ENCODE data around the gene WDR26.
"Not testable (repeated sequence)": the region's sequence is repeated elsewhere in the genome, so short reads cannot be mapped to it uniquely, and the experiment has no call there.

WDR26 gene

GRCh38 chr1:224433701-224434672, 610 bp downstream of the WDR26 start:
- DNase-seq = peak; percentile 42

DNA sequence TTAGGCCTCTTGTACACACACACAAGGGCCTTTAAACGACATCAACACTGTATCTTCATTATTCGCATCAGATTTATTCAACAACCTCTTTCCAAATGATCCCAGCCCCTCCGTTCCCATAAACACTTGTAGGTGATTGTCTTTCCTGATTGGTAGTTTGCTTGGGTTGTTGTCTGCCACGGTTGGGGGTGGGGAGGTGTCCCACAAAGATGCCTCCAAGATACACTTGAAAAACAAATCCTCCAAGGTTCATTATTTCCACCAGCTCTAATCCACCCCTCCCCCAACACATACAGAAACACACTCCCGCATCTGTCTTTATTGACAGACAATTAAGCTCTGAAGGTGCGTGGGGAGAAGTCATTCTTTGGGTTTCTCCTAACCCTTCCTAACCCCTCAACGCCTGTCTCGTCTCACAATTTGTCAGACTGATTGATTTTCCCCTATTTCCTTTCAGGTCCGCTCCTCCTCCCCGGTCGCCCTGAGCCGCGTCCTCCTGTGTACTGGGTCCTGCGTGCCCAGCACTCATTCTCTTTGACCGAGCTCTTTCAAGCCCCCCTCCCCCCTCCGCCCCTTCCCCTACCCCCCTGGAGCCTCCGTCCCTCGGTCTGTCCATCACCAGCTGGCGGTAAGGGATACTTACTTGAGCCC, 1.4 kb downstream of the WDR26 start:
- peak; percentile 17 for DNase-seq

DNA sequence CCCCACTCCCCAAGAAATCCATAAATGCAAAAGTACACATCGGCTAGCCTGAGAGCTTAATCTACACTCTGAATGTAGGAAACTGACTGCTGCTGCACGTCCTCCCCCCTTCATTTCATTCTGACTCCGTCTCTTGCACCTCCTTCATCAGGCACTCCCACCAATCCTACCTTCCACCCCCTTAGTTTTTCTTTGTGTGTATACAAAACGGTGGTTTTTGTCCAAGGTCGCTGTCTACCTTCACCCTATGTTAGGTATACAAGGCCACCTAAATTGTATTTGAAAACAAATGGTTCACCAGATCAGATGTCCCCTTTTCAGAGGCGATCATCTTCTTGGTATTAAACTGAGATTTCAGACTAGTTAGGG, 1.9 kb downstream of the WDR26 start:
- DNase-seq = no peak

GRCh38 chr1:224432146-224432545, 2.5 kb downstream of the WDR26 start:
- DNase-seq = no peak

DNA sequence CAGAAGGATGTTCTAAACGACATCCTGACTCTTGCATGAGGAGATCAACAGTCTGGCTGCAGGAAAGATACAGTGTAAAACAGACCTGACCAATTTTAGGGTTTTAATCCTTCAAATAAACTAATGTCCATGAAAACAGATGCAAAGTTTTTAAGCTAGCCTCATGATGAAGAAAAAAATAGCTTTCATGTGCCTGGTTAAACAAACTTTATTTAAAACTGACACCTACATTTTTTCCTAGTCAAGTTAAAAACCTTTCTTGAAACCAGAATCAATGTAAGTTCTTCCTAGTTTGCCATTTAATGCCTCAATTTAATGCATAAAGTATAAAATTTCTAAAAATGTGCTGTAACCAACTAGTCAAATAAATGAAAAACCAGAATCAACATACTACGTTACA, 2.9 kb downstream of the WDR26 start:
- no peak for DNase-seq

GRCh38 chr1:224430511-224431113, 4.0 kb downstream of the WDR26 start:
- DNase-seq = no peak

DNA sequence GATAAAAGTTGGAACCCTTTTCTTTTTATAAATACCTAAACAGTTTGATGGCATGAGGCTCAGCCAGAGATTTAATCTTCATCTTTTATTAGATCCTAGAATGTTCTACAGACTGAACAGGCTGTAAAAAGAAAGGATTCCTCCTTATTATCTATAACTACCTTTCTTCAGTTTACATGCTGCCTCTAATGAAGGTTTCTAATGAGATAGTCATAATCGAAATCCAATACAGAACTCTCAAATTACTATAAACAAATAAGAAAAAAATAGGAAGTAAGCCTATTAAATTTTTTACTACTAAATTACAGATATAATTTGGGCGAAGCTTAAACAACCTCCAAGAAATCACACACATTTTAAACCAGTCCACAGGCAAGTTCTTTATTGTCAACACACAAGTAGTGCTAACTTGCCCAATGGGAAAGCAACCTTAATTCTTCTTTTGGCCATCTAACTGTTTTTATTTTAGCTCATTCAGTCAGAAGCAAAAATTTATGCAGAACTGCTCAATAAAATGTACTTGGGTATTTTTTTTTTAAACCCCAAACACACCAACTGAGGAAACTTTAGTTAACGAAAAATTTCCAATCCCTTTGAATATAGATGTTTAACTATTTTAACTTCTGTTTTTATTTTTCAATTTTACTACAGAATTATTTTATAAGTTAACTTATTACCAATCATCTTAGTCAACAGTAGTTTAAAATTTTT, 4.8 kb downstream of the WDR26 start:
- no peak for DNase-seq

DNA sequence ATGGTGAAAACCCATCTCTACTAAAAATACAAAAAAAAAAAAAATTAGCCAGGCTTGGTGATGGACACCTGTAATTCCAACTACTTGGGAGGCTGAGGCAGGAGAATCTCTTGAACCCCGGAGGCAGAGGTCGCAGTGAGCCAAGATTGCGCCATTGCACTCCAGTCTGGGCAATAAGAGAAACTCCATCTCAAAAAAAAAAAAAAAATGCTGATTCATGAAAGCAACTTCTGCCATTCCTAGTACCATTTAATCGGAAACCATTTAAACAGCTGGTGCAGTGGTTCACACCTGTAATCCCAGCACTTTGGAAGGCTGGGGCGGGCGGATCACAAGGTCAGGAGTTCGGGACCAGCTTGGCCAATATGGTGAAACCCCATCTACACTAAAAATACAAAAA, 5.9 kb downstream of the WDR26 start:
- DNase-seq = not testable (repeated sequence)

GRCh38 chr1:224427346-224427745, 7.3 kb downstream of the WDR26 start:
- DNase-seq = no peak

DNA sequence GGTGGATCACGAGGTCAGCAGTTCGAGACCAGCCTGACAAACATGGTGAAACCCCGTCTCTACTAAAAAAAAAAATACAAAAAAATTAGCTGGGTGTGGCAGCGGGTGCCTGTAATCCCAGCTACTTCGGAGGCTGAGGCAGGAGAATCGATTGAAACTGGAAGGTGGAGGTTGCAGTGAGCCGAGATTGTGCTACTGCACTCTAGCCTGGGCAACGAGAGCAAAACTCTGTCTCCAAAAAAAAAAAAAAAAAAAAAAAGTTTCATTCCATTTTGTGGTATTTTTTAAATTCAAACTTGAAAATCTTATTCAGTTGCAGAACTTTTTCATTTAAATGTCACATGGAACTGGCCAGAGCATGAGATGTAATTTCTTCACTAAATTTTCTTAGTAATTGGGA, 7.7 kb downstream of the WDR26 start:
- DNase-seq = not testable (repeated sequence)

GRCh38 chr1:224425279-224425884, 9.2 kb downstream of the WDR26 start:
- no peak for DNase-seq

- no peak for DNase-seq
Observed at GRCh38 chr1:224420106-224420505, 14.5 kb downstream of the WDR26 start.

DNA sequence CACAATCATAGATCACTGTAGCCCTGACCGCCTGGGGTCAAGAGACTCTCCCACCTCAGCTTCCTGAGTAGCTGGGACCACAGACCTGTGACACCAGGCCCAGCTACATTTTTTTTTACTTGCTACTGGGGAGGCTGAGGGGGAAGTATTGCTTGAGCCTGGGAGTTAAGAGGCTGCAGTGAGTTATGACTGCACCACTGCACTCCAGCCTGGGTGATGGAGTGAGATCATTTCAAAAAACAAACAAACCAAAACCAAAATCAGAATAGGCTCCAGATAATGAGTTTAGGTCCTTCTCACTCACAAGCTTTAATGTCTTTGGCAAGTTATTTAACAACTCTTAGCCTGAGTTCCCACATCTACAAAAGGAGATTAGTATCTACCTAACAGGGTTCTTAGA, 22.8 kb downstream of the WDR26 start:
- DNase-seq = no peak

DNA sequence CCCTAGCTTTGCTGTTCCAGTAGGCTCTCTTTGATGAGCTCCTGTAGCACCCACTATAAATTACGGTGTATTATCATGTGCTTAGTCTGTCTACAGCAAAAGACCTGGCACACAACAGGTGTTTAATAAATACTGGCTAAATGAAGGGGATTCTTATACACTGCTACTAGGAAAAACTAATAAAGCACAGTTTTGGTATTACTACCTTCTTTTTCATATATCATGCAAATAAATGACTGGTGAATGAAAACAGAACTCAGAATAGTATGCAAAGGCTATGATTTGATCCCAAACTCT, 26.4 kb downstream of the WDR26 start:
- no peak for DNase-seq

GRCh38 chr1:224407571-224408293, 26.9 kb downstream of the WDR26 start:
- no peak for DNase-seq

DNA sequence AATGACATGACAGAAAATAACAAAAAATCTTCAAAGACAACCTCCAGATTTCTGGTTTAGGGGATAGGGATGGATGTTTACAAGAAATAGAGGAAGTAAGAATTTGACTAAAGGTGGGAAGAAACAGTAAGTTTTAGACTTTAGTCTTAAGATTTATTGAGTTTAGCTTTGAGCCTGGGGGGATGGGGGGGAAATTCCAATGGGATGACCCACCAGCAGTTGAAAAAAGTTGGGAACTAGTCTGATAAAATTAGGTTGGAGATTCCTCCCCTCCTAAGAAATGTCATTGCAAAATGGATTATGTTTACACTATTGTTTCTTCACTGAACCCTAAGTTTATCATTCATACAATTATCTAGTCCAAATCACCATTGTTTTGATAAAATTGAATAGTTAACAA, 28.4 kb downstream of the WDR26 start:
- no peak for DNase-seq

DNA sequence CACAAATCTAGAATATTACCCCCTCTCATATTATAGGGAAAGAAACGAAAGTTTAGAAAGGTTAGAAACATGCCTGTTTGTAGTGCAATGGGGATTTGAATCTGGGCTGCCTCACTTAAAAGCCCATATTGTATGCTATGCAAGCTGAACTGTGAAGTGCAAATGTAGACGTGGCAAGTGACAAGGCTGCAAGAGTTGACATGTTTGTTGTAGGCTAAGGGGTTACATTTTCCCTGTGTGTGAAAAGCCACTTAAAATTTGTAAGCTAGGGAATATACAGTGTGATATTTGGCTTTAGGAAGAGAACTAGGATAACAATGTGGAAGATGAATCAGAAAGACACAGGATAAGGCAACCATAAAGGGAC, 29.0 kb downstream of the WDR26 start:
- no peak for DNase-seq

DNA sequence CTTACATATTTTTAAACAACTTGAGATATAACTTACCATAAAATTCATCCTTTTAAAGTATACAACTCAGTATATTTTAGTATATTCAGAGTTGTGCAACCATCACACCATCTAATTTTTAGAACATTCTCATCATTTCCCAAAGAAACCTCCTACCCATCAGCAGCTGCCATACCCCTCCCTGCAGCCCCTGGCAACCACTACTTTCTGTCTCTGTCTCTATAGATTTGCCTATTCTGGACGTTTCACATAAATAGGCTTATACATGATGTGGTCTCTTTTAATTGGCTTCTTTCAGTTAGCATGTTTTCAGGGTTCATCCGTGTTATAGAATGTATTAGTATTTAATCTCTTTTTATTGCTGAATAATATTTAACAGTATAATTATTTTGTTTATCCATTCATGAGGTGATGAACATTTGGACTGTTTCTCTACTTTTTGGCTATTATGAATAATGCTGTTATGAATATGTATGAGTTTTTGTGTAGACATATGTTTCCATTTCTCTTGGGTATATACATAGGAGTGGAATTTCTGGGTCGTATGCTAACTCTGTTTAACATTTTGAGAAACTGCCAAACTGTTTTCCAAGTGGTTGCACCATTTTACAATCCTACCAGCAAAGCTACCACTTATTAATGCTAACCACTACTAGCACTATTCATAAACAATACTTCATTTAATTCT, 29.5 kb downstream of the WDR26 start:
- no peak for DNase-seq

- DNase-seq = no peak
Observed at GRCh38 chr1:224402472-224403036, 32.0 kb downstream of the WDR26 start.

DNA sequence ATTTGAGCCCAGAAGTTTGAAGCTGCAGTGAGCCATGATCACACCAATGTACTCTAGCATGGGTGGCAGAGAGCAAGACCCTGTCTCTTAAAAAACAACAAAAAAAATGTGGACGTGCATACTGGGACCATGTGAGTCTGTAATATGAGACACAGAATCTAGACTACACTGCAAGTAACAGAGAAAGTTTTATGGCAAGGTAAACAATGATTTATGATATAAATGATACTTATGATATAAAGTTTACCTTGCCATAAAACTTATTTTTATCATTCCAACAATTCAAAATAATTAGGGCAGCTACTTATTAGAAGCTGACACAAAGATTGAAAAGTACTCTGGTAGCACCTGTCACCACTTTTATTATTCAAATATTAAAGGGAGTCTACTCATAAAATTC, 34.7 kb downstream of the WDR26 start:
- DNase-seq = no peak

GRCh38 chr1:224393294-224393693, 41.3 kb downstream of the WDR26 start:
- DNase-seq = no peak
